GM19438 (cell line): ENCODE results near the gene SV2C.
"Not testable (repeated sequence)": the region's sequence is repeated elsewhere in the genome, so short reads cannot be mapped to it uniquely, and the experiment has no call there.

ENCODE experiments used
- ATAC-seq: cut with Tn5 transposase; IDR thresholded peaks from one replicate; pipeline ENCODE4 v1.9.1; 2021; ENCODE audit warnings: low read depth; ENCODE audit not compliant: unreplicated experiment

SV2C gene

DNA sequence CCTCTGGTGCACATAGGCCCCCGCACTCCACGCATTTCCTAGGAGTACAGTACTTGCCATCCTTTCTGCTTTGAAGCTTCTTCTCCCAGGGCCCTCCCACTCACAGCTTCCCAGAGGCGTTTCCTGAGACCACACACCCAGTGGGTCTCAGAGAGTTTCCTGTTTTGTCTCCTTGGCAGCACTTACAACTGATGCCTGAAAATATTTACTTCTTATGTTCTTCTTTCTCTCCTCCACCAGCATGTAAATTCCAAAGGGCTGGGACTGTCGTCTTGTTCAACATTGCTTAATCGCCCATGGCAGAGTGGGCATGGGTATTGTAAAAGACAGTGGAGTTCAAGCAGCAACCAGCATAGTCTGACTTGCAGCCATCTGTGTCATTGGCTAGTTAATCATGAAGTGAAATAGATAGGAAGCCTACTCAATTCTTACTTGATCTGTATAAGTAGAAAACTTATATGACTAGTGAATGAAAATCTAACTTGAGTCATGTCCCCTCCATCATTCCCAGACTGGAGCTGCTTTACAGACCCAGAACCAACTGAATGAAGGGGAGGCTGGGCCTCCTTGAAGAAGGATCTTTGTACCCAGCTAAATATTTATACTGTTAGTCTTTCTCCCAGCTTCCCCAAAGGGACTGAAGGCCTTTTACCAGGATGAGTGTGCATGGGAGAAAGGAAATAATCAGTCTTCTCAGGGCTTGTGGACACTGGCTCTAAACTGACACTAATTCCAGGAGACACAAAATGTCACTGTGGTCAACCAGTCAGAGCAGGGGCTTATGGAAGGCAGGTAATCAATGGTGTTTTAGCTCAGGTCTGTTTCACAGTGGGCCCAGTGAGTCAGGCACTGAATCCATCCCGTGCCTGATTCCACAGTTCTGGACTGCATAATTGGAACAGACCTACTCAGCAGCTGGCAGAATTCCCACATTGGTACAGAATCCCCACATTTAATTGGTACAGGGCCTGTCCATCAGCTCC lies 116.4 kb downstream of the SV2C start:
- ATAC-seq = no peak

DNA sequence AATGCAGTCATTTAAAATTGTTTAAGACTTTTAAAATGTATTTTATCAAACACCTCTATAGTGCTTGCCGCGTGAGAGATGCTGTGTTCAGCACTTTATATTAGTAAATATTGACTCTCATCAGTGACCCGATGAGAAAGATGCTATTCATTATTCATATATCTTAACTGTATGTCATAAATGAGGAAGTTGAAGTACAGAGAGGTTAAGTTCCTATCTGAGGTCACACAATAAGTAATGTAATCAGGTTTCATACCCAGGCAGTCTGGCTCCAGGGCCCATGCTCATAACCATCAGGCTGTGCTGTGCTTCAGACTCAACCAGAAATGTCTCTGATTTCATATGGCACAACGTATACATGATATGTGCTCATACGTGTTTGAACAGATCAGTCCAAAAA lies 119.0 kb downstream of the SV2C start:
- ATAC-seq = no peak

DNA sequence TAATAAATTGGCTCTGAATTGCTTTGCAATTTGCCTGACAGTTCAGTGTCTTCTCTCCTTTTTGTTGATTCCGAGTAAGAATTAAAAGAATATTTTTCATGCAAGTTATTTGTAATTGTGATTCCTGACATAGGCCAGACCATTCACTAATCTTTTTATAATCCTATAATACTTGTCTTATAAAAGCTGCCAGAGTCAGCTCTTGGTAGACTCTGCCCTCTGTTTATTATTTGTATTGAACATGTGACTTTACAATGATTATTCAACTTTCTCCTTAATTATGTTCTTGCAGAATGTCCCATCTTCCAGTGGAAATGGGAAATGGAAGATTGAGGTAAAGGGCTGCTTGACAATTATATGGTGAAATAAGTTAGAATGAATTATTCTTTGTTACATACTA lies 121.0 kb downstream of the SV2C start:
- no peak for ATAC-seq

DNA sequence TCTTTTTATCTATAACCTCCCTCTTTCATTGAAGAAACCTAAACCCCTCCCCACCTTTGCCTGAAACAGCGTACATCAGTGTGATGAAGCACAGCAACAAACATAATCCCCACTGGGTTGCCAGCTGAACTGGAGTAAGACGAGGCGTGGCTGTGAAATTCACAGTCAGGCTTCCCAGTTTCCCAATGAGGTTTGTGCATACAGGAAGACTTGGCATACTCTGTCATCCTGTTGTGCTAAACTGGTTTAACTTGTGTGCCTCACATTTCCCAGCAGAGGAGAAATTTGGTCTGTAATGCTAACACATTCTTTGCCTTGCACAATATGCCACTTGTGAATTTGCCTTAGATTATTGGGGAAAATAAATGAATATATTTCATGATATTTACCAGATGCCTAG lies 121.5 kb downstream of the SV2C start:
- no peak for ATAC-seq

DNA sequence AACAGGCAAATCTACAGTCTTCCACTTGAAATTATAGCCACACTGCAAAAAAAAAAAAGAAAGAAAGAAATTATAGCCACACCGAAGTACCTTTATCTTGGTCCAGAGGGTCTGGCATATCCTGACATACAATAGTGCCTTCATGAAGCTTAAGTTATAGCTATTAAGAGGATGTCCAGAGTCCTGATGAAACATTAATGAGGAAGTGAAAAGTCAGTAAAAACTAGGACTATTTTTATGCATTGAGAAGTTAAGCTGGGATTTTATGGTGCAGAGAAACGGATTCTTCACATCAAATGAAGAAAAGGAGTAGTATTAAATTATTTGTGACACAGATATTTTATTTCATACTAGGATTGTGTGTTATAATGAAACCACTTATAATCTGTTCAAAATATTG lies 123.9 kb downstream of the SV2C start:
- no peak for ATAC-seq

DNA sequence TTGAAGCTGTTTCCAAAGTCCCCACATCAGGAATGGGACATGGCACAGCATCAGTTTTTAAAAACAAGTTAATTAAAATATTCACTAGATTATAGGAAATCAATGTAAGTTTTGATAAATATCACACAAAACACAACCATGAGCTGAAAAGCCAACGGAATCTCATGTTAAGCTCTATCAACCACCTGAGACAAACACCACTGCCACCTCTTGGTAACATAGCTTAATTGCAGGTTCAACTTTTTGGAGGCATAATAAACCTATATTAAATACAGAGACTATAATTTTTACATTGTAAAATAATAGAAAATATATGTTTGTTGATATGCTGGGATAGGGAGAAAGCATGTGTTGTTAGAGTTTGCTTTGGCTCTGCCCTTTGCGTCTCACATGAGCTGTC lies 126.1 kb downstream of the SV2C start:
- no peak for ATAC-seq

DNA sequence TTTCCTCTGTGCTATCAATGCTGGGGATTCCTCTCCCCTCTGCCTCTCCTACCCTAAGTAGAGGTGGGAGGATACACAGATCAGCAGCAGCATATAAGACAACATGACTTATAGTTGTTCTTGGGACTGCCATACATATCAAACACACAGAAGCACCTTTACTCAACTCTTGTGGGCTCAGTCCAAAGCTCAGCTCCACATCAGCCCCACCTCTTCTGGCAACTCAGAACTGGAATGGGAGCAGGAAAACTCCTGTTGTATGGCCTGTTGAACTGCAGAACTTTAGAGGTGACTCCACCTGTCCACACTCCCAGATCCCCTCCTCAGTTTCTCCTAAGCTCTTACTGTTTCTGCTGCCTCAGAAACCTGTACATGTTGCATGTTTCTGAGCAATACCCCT lies 127.8 kb downstream of the SV2C start:
- ATAC-seq = no peak

DNA sequence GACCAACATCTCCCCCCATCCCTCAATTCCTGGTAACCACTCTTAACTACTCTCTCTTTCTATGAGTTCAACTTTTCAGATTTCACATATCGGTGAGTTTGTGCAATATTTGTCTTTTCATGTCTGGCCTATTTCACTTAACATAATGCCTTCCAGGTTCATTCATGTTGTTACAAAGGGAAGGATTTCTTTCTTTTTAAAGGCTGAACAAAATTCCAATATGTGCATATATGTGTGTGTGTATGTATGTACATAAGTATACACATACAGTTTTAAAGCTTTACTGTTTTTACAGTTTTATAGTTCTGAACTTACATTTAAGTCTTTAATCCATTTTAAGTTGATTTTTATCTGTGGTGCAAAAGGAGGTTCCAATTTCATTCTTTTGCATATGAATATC lies 130.7 kb downstream of the SV2C start:
- ATAC-seq = no peak

DNA sequence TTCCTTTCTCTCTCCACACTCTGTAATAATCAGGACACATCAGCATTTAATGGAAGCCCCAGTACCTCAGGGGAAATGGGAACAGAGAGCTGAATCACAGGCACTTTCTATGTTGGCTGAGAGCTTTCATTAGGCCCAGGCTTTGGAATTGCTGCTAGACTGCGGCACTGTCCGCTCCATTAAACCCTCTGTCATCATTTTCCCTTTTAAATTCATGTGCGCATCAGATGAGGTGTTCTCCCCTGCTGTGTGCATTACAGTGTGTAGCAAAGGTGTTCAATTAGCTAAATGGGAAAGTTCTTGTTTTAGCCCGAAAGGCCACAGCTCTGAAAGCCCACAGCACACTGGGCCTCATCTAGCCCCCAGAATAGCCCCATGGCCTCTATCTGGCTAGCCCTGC lies 133.6 kb downstream of the SV2C start:
- ATAC-seq = no peak

DNA sequence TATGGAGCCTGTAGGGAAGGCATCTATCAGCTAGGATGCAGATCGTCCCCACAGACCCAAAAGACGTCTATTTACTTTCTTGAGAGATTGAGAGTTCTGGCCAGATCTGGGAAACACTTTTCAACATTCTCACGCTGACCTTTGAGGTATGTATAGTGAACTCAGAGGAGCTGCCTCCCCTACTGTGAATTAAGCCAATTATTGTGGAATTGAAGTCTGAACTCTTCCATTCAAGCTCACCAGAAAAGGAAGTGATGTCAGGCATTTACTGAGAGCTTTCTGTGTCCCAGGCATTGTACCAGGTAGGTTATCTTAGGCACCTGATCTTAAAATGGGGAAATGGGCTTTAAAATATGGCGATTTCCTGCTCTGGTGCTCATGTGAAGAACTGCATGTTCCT lies 136.5 kb downstream of the SV2C start:
- no peak for ATAC-seq

DNA sequence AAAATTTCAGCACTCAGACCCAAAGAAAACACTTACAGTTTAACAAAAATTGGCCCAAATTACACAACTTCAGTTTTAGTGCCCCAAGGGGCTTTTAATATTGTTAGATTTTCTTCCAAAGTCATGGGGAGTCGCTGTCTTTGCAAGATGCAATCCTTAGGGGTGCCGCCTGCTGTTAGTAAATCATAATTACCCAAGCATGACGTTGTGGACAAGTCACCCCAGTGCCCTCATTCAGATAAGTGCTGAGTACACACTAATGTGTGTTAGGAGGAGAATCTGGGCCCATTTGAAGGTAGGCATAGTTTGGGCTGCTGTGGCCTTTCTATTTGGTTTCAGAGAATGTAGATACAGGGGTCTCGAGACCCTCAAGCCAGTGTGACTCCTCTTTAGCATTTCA lies 138.1 kb downstream of the SV2C start:
- no peak for ATAC-seq

DNA sequence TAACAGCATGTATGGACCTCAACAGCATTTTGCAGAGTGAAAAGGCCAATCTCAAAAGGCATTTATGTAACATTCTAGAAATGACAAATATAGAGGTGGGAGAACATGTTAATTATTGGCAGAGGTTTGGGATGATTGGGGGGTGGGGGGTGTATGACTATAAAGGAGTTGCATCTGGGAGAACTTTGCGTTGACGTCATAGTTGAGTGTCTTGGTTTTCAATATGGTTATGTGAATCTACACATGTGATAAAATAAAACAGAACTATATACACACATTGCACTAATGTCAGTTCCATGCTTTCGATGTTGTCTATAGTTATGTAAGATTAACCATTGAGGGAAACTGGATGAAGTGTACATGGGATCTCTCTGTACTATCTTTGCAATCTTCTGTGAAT lies 139.1 kb downstream of the SV2C start:
- ATAC-seq = no peak

DNA sequence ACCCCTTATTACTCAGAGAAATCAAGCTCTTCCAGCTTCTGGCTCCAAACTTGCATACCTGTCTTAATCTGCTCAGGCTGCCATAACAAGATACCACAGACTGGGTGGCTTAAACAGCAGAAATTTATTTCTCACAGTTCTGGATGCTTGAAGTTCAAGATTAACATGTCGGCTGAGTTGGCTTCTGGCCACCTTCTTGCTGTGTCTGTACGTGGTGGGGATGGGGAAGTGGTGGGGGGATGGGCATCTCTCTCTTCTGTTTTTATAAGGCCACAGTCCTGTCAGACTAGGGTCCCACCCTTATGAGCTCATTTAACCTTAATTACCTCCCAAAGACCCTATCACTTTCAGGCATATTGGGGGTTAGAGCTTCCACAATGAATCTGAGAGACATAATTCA lies 140.5 kb downstream of the SV2C start:
- ATAC-seq = no peak

DNA sequence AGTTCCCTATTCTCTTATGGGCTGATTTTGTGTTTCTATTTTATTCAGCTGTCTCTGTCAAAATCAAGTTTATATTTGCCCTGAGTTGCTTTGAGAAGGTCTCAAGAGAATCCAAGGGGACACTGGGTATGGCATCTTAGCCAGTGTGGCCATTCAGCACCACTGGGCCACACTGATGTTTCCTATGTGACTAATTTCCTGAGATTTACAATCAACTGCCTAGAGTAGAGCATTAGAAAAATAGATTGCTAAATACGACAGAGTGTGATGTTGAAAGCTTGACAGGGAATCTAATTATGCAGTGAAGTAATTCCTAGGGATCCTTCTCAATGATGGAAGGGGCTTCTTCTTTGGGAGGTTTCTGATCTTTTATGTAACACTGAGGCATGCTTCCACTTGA lies 141.7 kb downstream of the SV2C start:
- no peak for ATAC-seq

DNA sequence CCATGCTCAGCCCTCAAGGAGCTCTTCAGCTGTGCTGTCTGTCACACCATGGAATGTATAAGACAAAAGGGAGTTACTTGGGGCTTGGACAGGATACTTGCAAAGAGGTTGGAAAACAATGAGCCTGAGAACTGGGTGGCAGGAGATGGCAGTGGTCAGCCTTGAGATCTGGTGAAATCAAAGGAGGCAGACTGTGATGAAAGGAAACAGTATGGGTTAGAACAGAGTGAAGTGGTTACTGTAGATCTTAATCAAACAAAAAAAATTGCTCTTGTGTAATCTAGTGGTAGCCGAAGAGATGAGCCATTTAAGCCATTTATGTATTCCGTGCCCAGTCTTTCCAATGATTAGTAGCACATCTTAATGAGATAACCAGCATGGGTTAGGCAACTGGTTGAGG lies 142.2 kb downstream of the SV2C start:
- ATAC-seq = no peak

DNA sequence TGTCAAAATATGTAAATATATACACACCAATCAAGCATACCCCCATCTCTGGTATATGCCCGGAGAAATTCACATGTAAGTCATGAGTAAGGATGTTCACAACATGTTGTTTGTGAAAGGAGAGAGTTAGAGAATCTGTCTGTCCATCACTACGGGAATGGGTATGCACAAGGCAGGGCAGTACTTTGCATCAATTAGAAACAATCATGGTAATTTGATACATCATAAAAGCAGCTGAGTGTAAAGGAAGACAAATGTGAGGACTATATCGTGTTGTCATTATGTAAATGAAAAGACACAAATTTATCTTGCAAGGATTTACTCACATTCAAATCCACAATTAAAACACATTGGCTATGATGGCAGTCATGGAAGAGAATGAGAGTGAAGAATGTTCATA lies 146.7 kb downstream of the SV2C start:
- no peak for ATAC-seq

DNA sequence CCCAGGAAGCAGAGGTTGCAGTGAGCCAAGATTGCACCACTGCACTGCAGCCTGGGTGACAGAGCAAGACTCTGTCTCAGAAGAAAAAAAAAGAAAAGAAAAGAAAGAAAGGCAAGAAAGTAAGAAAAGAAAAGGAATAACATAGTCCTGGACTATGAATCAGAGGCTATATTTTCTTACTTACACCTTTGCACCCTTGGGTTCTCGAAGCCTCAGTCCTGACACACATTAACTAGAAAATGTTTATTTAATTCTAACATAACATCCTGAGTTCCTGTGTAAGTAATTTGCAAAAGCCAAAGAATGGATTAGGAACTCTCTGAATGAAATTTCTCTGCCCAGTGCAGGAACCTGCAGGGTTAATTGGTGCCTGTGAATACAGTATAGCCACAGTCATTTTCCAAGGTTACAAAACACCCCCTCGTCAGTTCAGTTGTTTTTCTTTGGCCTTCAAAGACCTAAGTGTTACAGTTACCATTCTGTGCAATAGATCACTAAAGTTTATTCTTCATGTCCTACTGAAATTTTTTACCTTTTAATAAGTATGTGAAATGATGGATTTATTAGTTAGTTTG lies 147.6 kb downstream of the SV2C start:
- no peak for ATAC-seq

DNA sequence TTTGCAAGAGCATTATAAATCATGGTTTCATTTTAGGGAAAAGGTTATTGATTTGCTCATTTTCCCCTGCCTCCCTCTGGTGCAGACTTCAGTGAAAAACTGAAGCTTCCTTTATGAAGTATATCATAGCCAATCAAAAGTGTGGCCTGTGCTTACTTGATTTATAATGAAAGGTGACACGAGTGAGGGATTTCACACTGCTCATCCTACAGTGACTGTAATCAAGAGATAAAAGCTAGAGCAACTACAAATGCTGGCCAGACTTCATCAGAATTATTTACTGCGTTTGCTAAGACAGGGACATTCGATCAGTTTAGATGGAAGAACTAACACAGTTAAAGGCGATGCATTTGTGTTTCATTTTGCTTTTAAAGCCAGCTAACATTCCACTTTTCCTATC lies 151.5 kb downstream of the SV2C start:
- ATAC-seq = no peak

DNA sequence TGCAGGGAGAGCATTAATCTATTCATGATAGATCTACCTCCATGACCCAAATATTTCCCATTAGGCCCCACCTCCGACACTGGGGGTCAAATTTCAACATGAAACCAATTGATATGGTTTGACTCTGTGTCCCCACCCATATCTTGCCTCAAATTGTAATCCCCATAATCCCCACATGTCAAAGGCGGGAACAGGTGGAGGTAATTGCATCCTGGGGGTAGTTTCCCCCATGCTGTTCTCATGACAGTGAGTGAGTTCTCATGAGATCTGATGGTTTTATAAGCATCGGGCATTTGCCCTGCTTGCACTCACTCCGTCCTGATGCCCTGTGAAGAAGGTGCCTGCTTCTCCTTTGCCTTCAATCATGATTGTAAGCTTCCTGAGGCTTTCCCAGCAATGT lies 153.5 kb downstream of the SV2C start:
- ATAC-seq = no peak

DNA sequence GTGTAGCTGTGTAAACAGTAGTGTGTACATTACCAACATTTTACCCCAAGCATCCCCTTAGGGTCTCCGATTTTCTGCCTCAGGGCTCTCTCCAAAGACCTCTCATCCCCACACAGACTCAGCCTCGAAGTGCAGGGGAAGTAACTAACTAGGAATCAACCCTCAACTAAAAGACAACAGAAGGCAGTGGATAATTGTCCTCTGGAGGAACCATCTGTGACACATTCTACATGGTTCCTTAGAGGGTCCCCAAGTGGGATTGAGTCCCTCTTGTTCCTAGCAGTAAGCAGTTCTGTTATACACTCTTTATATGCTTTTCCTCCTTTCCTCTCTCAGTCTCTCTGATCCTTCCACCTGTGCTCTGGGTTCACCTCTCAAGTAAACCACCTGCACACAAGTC lies 157.2 kb downstream of the SV2C start:
- no peak for ATAC-seq

DNA sequence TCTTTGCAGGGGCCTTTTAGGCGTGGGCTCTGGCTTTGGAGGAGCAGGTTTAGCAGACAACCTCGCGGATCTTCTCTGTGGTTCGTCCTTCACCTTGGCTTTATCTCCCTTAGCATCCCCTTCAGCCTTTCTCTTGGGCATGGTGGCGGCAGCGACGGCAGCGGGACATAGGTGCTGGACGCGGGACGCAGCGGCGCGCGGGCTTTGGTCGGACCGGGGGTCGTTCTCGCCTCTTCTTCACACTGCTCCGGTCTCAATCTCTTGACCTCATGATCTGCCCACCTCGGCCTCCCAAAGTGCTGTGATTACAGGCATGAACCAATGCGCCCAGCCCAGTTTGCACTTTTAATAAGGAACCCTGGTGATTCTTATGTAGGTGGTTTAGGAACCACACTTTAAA lies 159.0 kb downstream of the SV2C start:
- not testable (repeated sequence) for ATAC-seq

DNA sequence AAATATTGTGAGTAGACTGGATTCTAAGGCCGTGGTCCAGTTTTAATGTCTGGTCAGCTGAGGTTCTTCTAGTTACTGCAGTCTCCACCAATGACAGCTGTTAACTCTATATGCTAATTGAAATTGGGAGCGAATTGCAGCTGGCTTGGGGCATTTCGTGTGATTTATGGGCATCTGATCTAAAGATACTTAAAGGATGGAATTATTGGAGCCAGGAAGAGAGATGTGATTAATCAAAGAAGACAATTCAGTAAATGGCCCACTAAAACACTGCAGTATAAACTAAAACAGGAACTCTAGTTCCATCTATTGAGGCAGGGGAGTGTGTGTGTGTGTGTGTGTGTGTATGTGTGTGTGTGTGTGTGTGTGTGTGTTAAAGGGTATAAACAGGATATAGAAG lies 162.4 kb downstream of the SV2C start:
- no peak for ATAC-seq
